NCI-H1436 (cell line): ENCODE results near the gene OXT.

Experiments used
- DNase-seq: peaks from one replicate; lab custom pipeline; 2025; lab: John Stamatoyannopoulos, UW

The OXT gene

DNA sequence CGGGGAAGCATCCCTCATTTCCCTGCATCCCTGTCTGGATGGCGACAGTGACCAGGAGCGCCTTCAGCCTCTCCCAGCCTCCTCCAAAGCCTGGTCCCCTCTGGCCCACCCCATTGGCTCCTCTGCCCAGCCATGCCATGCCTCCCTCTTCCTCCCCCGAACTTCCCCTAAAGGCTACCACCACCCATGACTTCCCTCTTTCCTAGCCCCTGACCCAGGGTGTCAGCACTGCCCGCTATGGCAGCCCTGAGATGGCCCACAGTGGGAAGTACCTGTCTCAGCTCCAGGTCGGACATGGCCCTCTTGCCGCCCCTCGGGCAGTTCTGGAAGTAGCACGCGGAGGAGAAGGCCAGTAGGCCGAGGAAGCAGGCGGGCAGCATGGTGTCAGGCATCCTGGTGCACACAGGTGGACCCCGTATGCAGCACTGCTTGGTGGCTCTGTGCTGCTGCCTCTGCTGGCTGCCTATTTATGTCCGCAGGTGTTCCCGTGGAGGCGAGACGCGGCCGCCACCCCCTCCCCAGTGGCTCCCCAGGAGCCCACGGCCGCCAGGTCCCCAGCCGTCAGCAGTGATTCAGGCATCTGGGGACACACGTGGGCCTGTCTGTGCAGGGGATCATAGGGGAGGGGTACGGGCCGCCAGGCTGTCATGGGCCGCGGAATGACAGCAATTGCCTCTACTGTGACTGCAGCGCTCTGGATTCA is 13.0 kb downstream of the OXT start, which contains the start of gene AVP:
TSS of gene AVP (minus strand) at position 442 of the 703 bp plus-strand sequence. CDS start at position 392, 50 bp downstream.
- no peak for DNase-seq

DNA sequence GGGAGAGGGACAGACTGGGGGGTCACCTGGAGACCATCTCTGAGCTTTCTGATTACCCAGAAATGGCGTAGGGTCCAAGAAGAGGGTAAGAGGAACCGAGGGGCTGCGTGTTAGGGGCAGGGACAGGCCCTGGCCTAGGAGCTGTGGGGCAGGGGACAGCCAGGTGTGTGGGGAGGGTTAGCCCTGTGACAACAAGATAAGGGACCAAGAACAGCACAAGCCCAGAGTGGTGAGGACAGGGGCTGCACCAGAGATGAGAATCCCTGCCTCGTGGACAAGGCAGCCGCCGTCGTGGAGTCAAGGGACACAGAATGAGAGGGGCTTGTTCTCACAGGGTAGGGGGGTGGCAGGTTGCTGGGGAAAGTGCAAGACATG is 13.6 kb downstream of the OXT start:
- no peak for DNase-seq

- DNase-seq: no peak
Measured at GRCh38 chr20:3085571-3086072, 14.2 kb downstream of the OXT start.

GRCh38 chr20:3088031-3088430 is 16.6 kb downstream of the OXT start:
- DNase-seq: no peak

DNA sequence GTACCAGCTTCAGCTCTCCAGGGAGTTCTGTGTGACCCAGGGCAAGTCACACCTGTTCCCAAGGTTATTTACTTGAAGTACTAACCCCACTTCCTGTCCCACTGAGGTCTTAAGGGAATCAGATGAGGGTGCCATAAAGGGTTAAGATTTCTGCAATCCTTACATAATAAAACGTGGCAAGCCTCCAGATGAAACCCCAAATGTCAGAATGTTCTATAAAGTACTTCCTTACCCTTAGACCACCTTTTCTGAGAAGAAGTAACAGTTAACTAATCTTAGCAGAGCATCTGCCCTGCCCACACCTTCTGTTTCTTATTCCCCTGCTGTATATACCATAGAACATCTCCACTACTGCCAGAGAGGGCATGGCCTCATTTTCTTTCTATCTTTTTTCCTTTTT is 19.1 kb downstream of the OXT start:
- DNase-seq: no peak

GRCh38 chr20:3092611-3093379 is 21.4 kb downstream of the OXT start:
- DNase-seq: no peak

- DNase-seq: no peak
Measured at GRCh38 chr20:3093861-3094361, 22.5 kb downstream of the OXT start.

GRCh38 chr20:3094848-3095629 is 23.6 kb downstream of the OXT start:
- DNase-seq: no peak

GRCh38 chr20:3100480-3100879 is 29.1 kb downstream of the OXT start:
- no peak for DNase-seq

- no peak for DNase-seq
Measured at GRCh38 chr20:3101251-3101650, 29.8 kb downstream of the OXT start.

GRCh38 chr20:3101737-3102574 is 30.5 kb downstream of the OXT start:
- DNase-seq: no peak

- no peak for DNase-seq
Measured at GRCh38 chr20:3102575-3103368, 31.4 kb downstream of the OXT start.

- DNase-seq: no peak
Measured at GRCh38 chr20:3103369-3104032, 32.1 kb downstream of the OXT start.

GRCh38 chr20:3105256-3106137 is 34.1 kb downstream of the OXT start:
- no peak for DNase-seq

- DNase-seq: no peak
Measured at GRCh38 chr20:3106185-3106584, 34.8 kb downstream of the OXT start.

GRCh38 chr20:3106658-3107463 is 35.4 kb downstream of the OXT start:
- peak; percentile 21 for DNase-seq

GRCh38 chr20:3107464-3108025 is 36.1 kb downstream of the OXT start:
- DNase-seq: no peak
